IMR-90 (cell line): ENCODE measurements around the gene ARFGEF3. TPM values are rescaled to one million over a fixed set of nuclear protein-coding genes. Genes with fewer than 3 reads are reported as not detected.

Experiments used
- ATAC-seq: fragments of 200-7000 bp; cut with Tn5 transposase; 2 replicates; pipeline ENCODE4 v1.9.1; 2020; ENCODE audit warnings: low read depth, mild to moderate bottlenecking, moderate library complexity
- BruUV-seq: library from RNA; stranded (reverse); fragments of 400-500 nt; replicated peaks from 2 replicates; lab custom pipeline; 2021; lab: Mats Ljungman, UMichigan
- CTCF ChIA-PET: fragments of 300-600 bp; formaldehyde crosslinking; extraction: SDS; loops from one replicate; lab custom pipeline; 2021; ENCODE audit warnings: antibody characterized with exemption; lab: Yijun Ruan, JAX
- POLR2A ChIA-PET: fragments of 300-600 bp; sonication (Branson Sonifier 250); formaldehyde crosslinking; loops from one replicate; lab custom pipeline; 2022; ENCODE audit warnings: antibody characterized with exemption; ENCODE audit not compliant: unreplicated experiment; lab: Charles Lee
- DNase-seq: peaks from one replicate; pipeline ENCODE4 v3.0.0; 2013
- H2AFZ ChIP-seq: replicated peaks from 2 replicates; pipeline ENCODE3; 2013; ENCODE audit warnings: low read length, mild to moderate bottlenecking; ENCODE audit not compliant: poor library complexity
- H2AK5ac ChIP-seq: 2 replicates; pipeline ENCODE4 v1.6.1; 2013; ENCODE audit warnings: low read depth, low read length, inconsistent platforms
- H2AK9ac ChIP-seq: replicated peaks from 2 replicates; pipeline ENCODE3; 2013; ENCODE audit warnings: mild to moderate bottlenecking, low read depth, low read length, moderate library complexity; ENCODE audit not compliant: poor library complexity
- H2BK120ac ChIP-seq: 2 replicates; pipeline ENCODE4 v1.6.1; 2013; ENCODE audit warnings: low read depth, low read length, inconsistent platforms
- H2BK15ac ChIP-seq: 3 replicates; pipeline ENCODE4 v1.6.1; 2013; ENCODE audit warnings: low read depth, low read length, inconsistent platforms
- H2BK20ac ChIP-seq: 2 replicates; pipeline ENCODE4 v1.6.1; 2013; ENCODE audit warnings: low read depth, mild to moderate bottlenecking, inconsistent platforms, low read length, moderate library complexity
- H2BK5ac ChIP-seq: 2 replicates; pipeline ENCODE4 v1.6.1; 2013; ENCODE audit warnings: mild to moderate bottlenecking, low read depth, low read length, inconsistent platforms; ENCODE audit not compliant: poor library complexity, severe bottlenecking
- H3K14ac ChIP-seq: replicated peaks from 2 replicates; pipeline ENCODE4 v1.6.1; 2013; ENCODE audit warnings: low read depth, low read length, inconsistent platforms
- H3K18ac ChIP-seq: 2 replicates; pipeline ENCODE4 v1.6.1; 2013; ENCODE audit warnings: low read depth, low read length, control low read depth
- H3K23ac ChIP-seq: 2 replicates; pipeline ENCODE4 v1.6.1; 2013; ENCODE audit warnings: low read depth, low read length, inconsistent platforms
- H3K27ac ChIP-seq: 2 replicates; pipeline ENCODE4 v1.5.1; 2013; ENCODE audit warnings: mild to moderate bottlenecking, control low read depth, low read length; ENCODE audit not compliant: insufficient read depth
- H3K27me3 ChIP-seq: 2 replicates; pipeline ENCODE4 v1.6.1; 2013; ENCODE audit warnings: low read length; ENCODE audit not compliant: control insufficient read depth, insufficient read depth
- H3K36me3 ChIP-seq: 2 replicates; pipeline ENCODE4 v1.6.1; 2013; ENCODE audit warnings: low read length, mixed read lengths; ENCODE audit not compliant: control insufficient read depth, insufficient read depth
- H3K4ac ChIP-seq: 2 replicates; pipeline ENCODE4 v1.6.1; 2013; ENCODE audit warnings: low read depth, low read length, inconsistent platforms
- H3K4me1 ChIP-seq: 2 replicates; pipeline ENCODE4 v1.6.1; 2013; ENCODE audit warnings: low read length, mixed read lengths; ENCODE audit not compliant: control insufficient read depth, insufficient read depth
- H3K4me2 ChIP-seq: 2 replicates; pipeline ENCODE4 v1.6.1; 2013; ENCODE audit warnings: low read depth, mild to moderate bottlenecking, control low read depth, low read length, moderate library complexity
- H3K4me3 ChIP-seq: 2 replicates; pipeline ENCODE4 v1.5.1; 2013; ENCODE audit warnings: low read depth, mild to moderate bottlenecking, control low read depth, low read length, moderate library complexity; ENCODE audit not compliant: insufficient read depth
- H3K56ac ChIP-seq: 2 replicates; pipeline ENCODE4 v1.6.1; 2013; ENCODE audit warnings: low read length, inconsistent platforms; ENCODE audit not compliant: insufficient read depth; ENCODE audit errors: extremely low read depth
- H3K79me1 ChIP-seq, 2 experiments: 2 replicates each; pipeline ENCODE4 v1.6.1; 2013; ENCODE audit warnings: low read length in 2 of 2, inconsistent platforms in 1 of 2, low read depth in 1 of 2
- H3K9ac ChIP-seq: 2 replicates; pipeline ENCODE4 v1.6.1; 2013; ENCODE audit warnings: low read depth, low read length, control low read depth
- H3K9me1 ChIP-seq: 2 replicates; pipeline ENCODE4 v1.6.1; 2013; ENCODE audit warnings: low read length, inconsistent platforms; ENCODE audit not compliant: insufficient read depth
- H3K9me3 ChIP-seq: 2 replicates; pipeline ENCODE4 v1.6.1; 2013; ENCODE audit warnings: low read length; ENCODE audit not compliant: control insufficient read depth, insufficient read depth
- H4K20me1 ChIP-seq: 2 replicates; pipeline ENCODE4 v1.6.1; 2013; ENCODE audit warnings: low read length, inconsistent platforms; ENCODE audit not compliant: insufficient read depth
- H4K5ac ChIP-seq: 2 replicates; pipeline ENCODE4 v1.6.1; 2013; ENCODE audit warnings: mild to moderate bottlenecking, low read depth, low read length, control low read depth
- H4K8ac ChIP-seq, 2 experiments: 2 replicates each; pipeline ENCODE4 v1.6.1; 2013; ENCODE audit warnings: low read depth in 2 of 2, low read length in 2 of 2, control low read depth in 1 of 2, inconsistent platforms in 1 of 2
- H4K91ac ChIP-seq: 2 replicates; pipeline ENCODE4 v1.6.1; 2013; ENCODE audit warnings: low read depth, low read length, inconsistent platforms; ENCODE audit not compliant: insufficient read depth
- ELK1 ChIP-seq: fragments of 150-350 bp; IDR thresholded peaks from 2 replicates; pipeline ENCODE4 v1.6.1; 2016; ENCODE audit warnings: low read depth, mild to moderate bottlenecking, low read length, moderate library complexity, borderline replicate concordance
- MAZ ChIP-seq: IDR thresholded peaks from 2 replicates; pipeline ENCODE4 v1.6.1; 2012; ENCODE audit warnings: low read depth, mild to moderate bottlenecking, low read length, improper control_type of control experiment, moderate library complexity, borderline replicate concordance
- MXI1 ChIP-seq: IDR thresholded peaks from 2 replicates; pipeline ENCODE4 v1.6.1; 2012; ENCODE audit warnings: low read depth, mild to moderate bottlenecking, low read length, moderate library complexity, borderline replicate concordance
- POLR2A ChIP-seq: IDR thresholded peaks from 2 replicates; pipeline ENCODE4 v1.6.1; 2012; ENCODE audit warnings: mild to moderate bottlenecking, low read depth, low read length
- SMC3 ChIP-seq: fragments of 150-350 bp; IDR thresholded peaks from 2 replicates; pipeline ENCODE4 v1.6.1; 2016; ENCODE audit warnings: low read depth, mild to moderate bottlenecking, antibody characterized with exemption, low read length, moderate library complexity
- WGBS, 2 experiments: methylation state at CpG; one replicate each; pipeline versions ENCODE4 v1.1.5 to v1.1.7; 2013; ENCODE audit warnings: missing lambda C conversion rate in 2 of 2; ENCODE audit not compliant: insufficient read length in 1 of 2; ENCODE audit errors: extremely low coverage in 2 of 2; 5-methylcytosine and 5-hydroxymethylcytosine counted together
- dilution Hi-C: fragments of 300-500 bp; cut with HindIII; formaldehyde crosslinking; loops from one replicate; pipeline ENCODE4 v1.14.3; 2018; ENCODE audit warnings: low sequenced_read_pairs; ENCODE audit not compliant: unreplicated experiment
- in situ Hi-C: fragments of 300-500 bp; cut with MboI; formaldehyde crosslinking; loops from 3 replicates; pipeline ENCODE4 v1.14.3; 2019; ENCODE audit warnings: low sequenced_read_pairs, inconsistent platforms, mixed read lengths
- intact Hi-C: fragments of 100-400 bp; cut with micrococcal nuclease; formaldehyde crosslinking; loops from 2 replicates; pipeline ENCODE4 v1.10.0; 2022
- polyA plus RNA-seq, 3 experiments: library from polyadenylated mRNA; depleted of rRNA; stranded (reverse); fragments of >200 nt; gene quantifications; 2 replicates each; pipeline ENCODE4 v1.2.3, GENCODE V29; 2012; ENCODE audit warnings: low replicate concordance in 1 of 3
- total RNA-seq: library from RNA; depleted of rRNA; stranded (reverse); fragments of >200 nt; gene quantifications from 2 replicates; pipeline ENCODE4 v1.2.3, GENCODE V29; 2012

ARFGEF3 gene
- total and polyA plus RNA-seq, 2 of the 4 experiments (the other 2 are of a cell fraction): under 0.01 to 0.02 TPM

GRCh38 chr6:138377844-138378243, 216.1 kb downstream of the ARFGEF3 start, which contains the start of gene SMIM28:
SMIM28 (plus strand) TSS chr6:138377905; CDS start chr6:138378073, 168 bp downstream.
- in situ Hi-C loops: no loop called here
- Histone ChIP-seq H3K56ac (no peak within 1 kb of the TSS), H2BK20ac (no peak within 1 kb of the TSS), H2BK5ac (no peak within 1 kb of the TSS), H2AFZ (no peak within 1 kb of the TSS), H3K14ac (no peak within 1 kb of the TSS), H3K9ac (no peak within 1 kb of the TSS), H2BK15ac (no peak within 1 kb of the TSS), H3K4me1 (no peaks in the 10 kb centered on the region), H4K8ac (no peak within 1 kb of the TSS), H3K4me2 (no peak within 1 kb of the TSS), H4K20me1 (no peaks in the 10 kb centered on the region), H3K27ac (no peak within 1 kb of the TSS), H2BK120ac (no peak within 1 kb of the TSS), H3K36me3 (no peaks in the 10 kb centered on the region), H3K9me3 (no peaks in the 10 kb centered on the region), H3K79me1 (no peaks in the 10 kb centered on the region), H4K91ac (no peak within 1 kb of the TSS), H2AK9ac (no peak within 1 kb of the TSS), H2AK5ac (no peak within 1 kb of the TSS), H4K5ac (no peak within 1 kb of the TSS), H3K18ac (no peak within 1 kb of the TSS), H3K4ac (no peak within 1 kb of the TSS), H3K4me3 (no peak within 1 kb of the TSS), H3K27me3 (peaks cover 9% of the 10 kb centered on the region), H3K9me1 (no peaks in the 10 kb centered on the region), H3K23ac (no peak within 1 kb of the TSS)
- intact Hi-C loops: no loop called here
- CTCF ChIA-PET: interaction anchor here (0.8 kb wide), 1 partner anchor 17 kb away, joined by 3 read pairs; no protein-coding TSS in a partner anchor
- WGBS, 2 experiments: 60% methylated on average over 1 of the region's 6 CpGs; no CpG with 5 or more reads in 1 of the 2 experiments
- ATAC-seq (no peak), DNase-seq (no peak)
- BruUV-seq: no TSS peak
- dilution Hi-C loops: no loop called here
- TF ChIP-seq POLR2A (no peak), ELK1 (no peak), MXI1 (no peak), SMC3 (no peak), MAZ (no peak)
- POLR2A ChIA-PET: no interaction called here
